ENCODE measurements around the gene CHD3. TPM values are rescaled to one million over a fixed set of nuclear protein-coding genes. Genes with fewer than 3 reads are reported as not detected.
A peak's percentile ranks its signal among the peaks of the same experiment; 100 is the strongest.

The CHD3 gene
- total and polyA plus RNA-seq, 3 donors from 2014 or later = 62.3 to 123 (median 111) TPM

- Histone ChIP-seq H3K27ac (peak overlapping the region in 1 of 2 donors; percentile 79), H3K4me3 (peak overlapping the region; percentile 78 to 86), H3K4me1 (peaks cover 22% of the 10 kb centered on the region), H3K36me3 (ENCODE audit: low read depth, missing control alignments) (no peaks in the 10 kb centered on the region), H3K9me3 (no peaks in the 10 kb centered on the region), H3K27me3 (no peaks in the 10 kb centered on the region)
- intact Hi-C loops (cut with DNase I; ENCODE audit: low total_unique reads) = no loop called here
- 8 to 10% methylated on average over 16 of the region's 16 CpGs for WGBS, 2 donors
- no peak for DNase-seq
- TF ChIP-seq CTCF (IDR thresholded peaks at IDR 0.05) (no peak), POLR2A (IDR thresholded peaks at IDR 0.05) (no peak)
Measured at GRCh38 chr17:7932949-7933348, 44.4 kb downstream of the CHD3 start.

DNA sequence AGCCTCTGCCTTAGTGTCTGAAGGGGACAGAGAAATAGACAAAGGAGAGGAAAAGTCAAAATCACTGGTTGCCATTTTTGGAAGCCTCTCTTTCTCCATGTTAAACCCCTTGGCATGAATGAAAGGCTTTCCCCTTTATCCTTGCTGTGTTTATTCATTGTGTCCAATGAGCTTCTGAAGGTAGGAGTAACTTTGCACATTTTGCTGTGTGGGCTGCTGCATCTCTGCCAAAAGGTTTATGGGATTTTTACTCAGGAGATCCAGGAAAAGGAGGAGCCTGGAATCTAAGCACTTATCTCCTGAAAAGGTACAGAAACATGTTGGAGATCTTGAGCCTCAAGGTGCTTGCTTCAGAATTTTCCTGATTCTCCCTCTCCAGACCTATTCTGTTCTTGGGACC is 47.3 kb downstream of the CHD3 start:
- TF ChIP-seq CTCF (IDR thresholded peaks at IDR 0.05) = no peak
- no peak for TF ChIP-seq POLR2A (IDR thresholded peaks at IDR 0.05)
- no peaks in the 10 kb centered on the region for H3K9me3 ChIP-seq
- intact Hi-C loops (cut with DNase I; ENCODE audit: low total_unique reads) = no loop called here
- no peak for DNase-seq
- H3K36me3 ChIP-seq (ENCODE audit: low read depth, missing control alignments) = no peaks in the 10 kb centered on the region
- no peak overlapping the region for H3K27ac ChIP-seq
- H3K27me3 ChIP-seq = no peaks in the 10 kb centered on the region
- H3K4me1 ChIP-seq = peaks cover 21% of the 10 kb centered on the region
- H3K4me3 ChIP-seq = no peak overlapping the region

DNA sequence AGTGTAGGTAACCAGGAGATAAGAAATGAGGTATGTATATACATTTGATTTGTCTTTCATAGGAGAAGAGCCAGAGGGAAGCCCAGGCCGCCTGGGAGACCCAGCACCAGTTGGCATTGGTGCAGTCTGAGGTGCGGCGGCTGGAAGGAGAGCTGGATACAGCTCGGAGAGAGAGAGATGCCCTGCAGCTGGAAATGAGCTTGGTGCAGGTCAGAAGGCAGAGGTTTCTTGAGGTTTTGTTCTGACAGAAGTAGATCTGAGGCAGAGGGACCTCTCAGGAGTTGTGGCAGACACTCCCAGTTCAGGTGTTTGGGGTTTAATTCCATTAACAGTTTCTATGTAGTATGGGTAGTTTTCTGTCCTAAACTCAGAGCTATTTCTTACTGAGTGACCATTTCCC is 51.4 kb downstream of the CHD3 start:
- WGBS, 2 donors = 95 to 96% methylated on average over 4 of the region's 4 CpGs
- no peak for DNase-seq
- H3K9me3 ChIP-seq = no peaks in the 10 kb centered on the region
- TF ChIP-seq POLR2A (IDR thresholded peaks at IDR 0.05) (no peak), CTCF (IDR thresholded peaks at IDR 0.05) (no peak)
- no peak overlapping the region for H3K27ac ChIP-seq
- H3K4me3 ChIP-seq = no peak overlapping the region
- H3K27me3 ChIP-seq = no peaks in the 10 kb centered on the region
- no peaks in the 10 kb centered on the region for H3K36me3 ChIP-seq (ENCODE audit: low read depth, missing control alignments)
- intact Hi-C loops (cut with DNase I; ENCODE audit: low total_unique reads) = no loop called here
- no peaks in the 10 kb centered on the region for H3K4me1 ChIP-seq

DNA sequence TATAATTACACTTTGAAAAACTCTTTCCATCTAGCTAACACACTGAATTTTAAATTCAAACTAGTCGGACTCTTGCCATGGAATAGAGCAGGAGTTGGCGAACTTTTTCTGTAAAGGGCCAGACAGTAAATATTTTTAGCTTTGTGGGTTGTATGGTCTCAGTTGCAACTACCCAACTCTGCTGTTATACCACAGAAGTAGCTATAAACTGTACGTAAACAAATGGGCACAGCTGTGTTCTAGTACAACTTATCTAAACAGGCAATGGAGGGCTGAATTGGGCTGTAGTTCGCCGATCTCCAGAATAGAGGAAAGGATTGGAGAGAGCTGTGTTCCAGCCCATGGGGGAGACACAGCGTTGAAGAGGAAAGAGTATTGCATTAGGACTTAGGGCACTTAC is 52.2 kb downstream of the CHD3 start:
- Histone ChIP-seq H3K27me3 (no peaks in the 10 kb centered on the region), H3K27ac (no peak overlapping the region), H3K9me3 (no peaks in the 10 kb centered on the region), H3K4me1 (no peaks in the 10 kb centered on the region), H3K4me3 (no peak overlapping the region), H3K36me3 (ENCODE audit: low read depth, missing control alignments) (no peaks in the 10 kb centered on the region)
- WGBS, 2 donors = 91 to 94% methylated on average over 6 of the region's 6 CpGs
- intact Hi-C loops (cut with DNase I; ENCODE audit: low total_unique reads) = no loop called here
- DNase-seq = no peak
- TF ChIP-seq CTCF (IDR thresholded peaks at IDR 0.05) = no peak
- no peak for TF ChIP-seq POLR2A (IDR thresholded peaks at IDR 0.05)

DNA sequence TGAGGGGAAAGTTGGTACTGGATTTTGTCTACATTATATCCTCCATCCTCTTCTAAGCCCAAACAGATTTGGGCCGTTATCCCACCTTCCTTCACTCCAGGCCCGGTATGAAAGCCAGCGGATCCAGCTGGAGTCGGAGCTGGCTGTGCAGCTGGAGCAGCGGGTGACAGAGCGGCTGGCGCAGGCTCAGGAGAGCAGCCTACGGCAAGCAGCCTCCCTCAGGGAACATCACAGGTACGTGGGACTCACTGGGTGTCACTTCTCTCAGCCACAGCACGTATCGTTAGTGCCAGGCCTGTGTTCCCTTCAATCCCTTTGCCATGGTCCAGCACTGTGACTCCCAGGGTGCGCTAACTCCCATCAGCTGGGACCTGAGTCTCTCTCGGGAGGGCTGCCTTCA is 54.7 kb downstream of the CHD3 start:
- Histone ChIP-seq H3K9me3 (no peaks in the 10 kb centered on the region), H3K4me3 (no peak overlapping the region), H3K27me3 (no peaks in the 10 kb centered on the region), H3K36me3 (ENCODE audit: low read depth, missing control alignments) (no peaks in the 10 kb centered on the region), H3K4me1 (no peaks in the 10 kb centered on the region), H3K27ac (no peak overlapping the region)
- DNase-seq = no peak
- intact Hi-C loops (cut with DNase I; ENCODE audit: low total_unique reads) = no loop called here
- 90 to 91% methylated on average over 12 to 13 of the region's 13 CpGs for WGBS, 2 donors
- no peak for TF ChIP-seq POLR2A (IDR thresholded peaks at IDR 0.05)
- no peak for TF ChIP-seq CTCF (IDR thresholded peaks at IDR 0.05)
